ENCODE measurements around the gene RPL22.
A peak's percentile ranks its signal among the peaks of the same experiment; 100 is the strongest.

Gene RPL22

DNA sequence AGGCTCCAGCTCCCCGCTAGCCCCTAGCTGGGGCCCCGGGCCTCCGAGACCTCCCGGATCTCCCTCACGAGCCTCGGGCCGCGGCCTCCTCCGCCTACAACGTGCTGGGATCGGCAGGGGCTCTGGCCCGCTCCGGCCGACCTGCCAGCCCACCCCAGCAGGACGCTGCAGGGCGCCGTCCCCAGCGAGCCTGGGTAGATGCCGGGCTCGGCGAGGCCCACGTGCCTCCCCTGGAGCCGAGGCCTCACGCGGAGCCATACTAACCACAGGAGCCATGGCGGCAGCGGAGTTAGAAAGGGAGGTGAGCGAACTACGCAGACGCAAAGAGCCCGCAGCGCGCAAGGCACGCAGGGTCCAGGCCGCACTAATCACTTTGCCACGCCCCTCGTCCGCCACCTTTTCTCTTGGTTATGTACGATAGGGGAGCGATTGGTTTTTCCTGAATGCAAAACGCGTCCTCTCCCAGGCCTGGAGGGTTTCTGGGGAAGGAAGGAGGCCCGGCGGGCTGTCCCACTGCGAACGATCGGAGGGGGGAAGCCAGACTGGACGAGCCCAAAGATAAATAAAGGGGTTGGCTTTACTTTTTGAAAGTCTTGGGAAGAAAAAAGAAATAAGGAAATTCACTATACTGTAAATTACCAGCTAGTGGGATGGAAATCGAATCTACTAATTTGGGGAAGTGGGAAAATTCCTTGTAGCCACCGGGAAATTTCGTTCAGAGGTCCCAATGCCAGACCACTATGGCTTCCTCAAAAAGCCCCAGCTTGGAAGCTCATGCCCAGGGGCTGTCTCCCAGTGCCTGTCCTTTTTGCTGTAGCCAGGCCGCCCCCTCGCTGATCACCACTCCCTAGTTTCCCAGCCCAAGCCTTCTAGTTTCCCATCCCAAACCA, at the start of gene RPL22:
Gene RPL22, minus strand, starts transcription at position 298 of the 890 bp plus-strand sequence. Its CDS starts 22 bp downstream, at position 276.
- DNase-seq (ENCODE audit: extremely low read depth in 1 of 2, low read depth in 1 of 2): peak; percentile 92 to 94

DNA sequence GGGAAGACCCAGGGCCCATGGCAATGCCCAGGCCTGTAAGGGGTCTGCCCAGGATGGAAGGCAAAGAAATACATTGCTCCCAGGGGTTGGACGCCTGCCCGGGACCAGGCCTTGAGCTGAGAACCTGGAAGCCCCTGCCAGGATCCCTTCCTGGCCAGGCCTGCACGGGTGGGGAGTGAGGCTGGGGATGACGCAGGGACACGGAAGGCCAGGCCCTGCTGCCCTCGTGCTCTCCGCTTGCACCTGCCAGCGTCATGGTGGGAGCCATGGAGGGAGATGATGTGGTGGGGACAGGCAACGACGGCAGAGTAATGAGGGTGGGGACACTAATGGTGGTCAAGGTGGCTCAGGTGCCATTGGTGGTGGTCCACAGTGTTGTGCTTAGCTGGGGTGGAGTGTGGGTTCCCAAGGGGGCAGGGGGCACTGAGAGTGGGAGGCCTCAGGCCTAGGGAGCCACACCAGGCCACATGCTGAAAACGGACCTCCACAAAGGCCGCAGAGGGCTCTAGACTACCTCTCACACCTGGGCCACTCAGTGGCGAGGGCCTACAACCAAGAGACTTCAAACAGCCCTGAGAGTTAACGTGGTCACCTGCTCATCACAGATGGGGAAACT, 48.9 kb upstream of the RPL22 start:
- DNase-seq (ENCODE audit: extremely low read depth in 1 of 2, low read depth in 1 of 2): no peak

DNA sequence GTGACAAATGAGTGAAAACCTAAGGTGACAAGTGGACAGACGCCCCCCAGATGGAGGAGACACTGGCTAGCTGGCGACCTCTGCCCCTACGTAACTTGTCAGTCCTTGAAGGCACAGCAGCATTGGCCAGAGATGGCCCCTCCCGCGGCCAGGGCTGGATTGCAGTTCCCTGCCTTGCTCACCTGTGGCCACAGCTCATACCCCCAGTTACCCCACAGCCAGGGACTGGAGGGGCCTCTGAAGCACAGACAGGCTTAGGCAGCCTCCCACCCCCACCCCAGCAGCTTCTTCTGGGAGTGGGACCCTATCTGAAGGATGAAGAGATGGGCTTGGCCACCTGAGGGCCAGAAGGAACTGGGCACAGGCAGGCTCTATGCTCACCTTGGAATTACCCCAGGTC, 48.3 kb upstream of the RPL22 start:
- DNase-seq (ENCODE audit: extremely low read depth in 1 of 2, low read depth in 1 of 2): no peak

DNA sequence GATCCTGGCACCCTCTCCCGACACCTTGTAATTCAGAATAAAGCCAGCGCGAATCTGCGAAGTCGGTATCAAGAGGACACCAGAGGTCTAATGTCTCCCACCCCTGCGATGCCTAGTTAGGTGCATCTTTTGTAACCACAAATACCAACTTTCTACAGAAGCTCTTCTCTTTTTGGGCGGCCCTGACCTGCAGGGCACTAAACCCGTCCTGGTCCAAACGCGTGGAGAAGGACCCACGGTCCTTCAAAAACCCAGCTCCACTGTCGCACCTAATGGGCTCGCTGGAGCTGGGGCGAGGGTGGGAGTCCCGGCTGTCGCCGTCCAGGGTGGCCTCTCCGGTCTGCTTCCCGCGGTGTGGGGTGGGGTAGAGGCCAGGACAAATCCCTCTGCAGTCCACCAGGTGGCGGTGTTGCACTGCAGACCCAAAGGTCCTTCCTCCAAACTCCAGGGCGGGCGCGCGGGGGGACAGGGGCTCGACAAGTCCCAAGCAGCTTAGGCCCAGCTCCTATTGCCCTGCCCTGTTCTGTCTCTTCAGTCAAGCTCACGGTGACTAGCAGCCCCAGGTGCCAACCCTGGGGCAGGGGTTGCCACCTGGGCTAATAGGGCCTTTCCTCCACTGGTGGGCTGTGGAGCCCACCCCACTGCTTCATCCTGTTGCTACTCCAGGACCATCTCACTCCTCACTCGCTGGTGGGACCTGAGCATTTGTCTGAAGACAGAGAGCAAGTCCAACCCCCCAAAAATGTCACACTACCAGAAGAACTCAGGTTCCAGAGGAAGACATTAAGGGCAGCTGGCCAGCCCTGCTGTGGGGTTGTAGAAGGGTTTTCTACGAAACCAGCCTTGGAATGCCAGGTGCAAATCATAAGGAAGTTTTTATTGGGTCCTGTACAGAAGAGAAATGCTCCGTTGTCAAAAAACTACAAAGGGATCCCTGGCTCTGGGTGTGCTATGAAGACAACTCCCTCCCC, 47.4 kb upstream of the RPL22 start:
- peak; percentile 50 to 70 for DNase-seq (ENCODE audit: extremely low read depth in 1 of 2, low read depth in 1 of 2)

DNA sequence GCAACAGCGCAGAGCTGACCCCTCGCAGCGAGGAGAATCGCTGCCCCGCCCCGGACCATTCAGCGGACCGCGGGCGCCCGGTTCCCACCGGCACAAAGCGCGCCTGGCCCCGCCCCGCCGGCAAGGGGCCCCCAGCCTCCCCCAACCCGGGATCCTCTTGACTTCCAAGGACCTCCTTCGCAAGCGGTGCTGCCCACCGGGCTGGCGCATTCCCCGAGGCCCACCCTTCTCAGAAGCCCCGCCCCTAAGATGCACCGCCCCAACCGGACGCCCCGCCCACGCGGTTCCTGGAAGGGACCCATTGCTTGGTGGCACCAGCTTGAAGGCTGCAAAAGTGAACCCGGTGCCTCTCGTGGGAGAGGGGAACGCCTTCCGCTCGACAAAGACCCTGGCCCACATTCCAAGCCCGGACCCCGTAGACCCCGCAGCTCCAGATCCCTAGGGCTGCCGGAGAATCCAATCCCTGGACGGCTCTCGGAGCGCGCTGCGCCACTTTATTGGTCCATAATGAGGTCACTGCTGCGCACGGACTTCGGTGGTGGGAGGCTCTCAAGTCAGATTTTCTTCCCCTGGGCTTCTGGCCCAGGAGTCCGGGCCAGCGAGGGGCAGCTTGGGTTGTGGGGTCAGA, 46.6 kb upstream of the RPL22 start:
- no peak for DNase-seq (ENCODE audit: extremely low read depth in 1 of 2, low read depth in 1 of 2)

DNA sequence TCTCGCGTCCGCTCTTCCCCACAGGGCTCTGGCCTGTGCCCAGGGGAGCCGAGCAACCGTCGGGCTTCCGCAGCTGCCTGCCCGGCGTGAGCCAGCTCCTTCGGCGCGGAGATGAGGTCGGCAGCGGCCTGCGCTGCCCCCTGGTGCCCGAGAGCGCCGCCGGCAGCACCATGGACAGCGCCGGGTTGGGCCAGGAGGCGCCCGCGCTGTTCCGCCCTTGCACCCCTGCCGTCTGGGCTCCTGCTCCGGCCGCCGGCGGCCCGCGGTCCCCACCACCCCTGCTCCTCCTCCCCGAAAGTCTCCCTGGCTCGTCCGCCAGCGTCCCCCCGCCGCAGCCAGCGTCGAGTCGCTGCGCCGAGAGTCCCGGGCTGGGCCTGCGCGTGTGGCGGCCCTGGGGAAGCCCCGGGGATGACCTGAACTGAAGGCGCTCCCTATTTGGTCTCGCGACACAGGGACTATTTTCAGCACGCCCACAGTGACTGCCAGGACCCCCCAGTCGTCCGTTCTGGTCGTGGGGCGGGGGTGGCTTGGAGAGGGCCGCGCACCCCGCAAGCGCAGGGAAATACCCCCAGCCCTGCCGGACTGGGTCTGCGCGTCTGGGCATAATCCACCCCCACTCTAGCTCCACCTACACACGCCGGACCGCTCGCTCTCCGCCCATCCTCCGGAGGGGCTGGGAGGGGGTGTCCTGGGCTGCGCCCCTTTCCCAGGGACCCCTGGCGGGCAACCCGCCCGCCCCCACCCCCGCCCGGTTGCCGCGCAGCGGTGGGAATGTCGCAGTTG, 45.9 kb upstream of the RPL22 start:
- DNase-seq (ENCODE audit: extremely low read depth in 1 of 2, low read depth in 1 of 2): peak; percentile 54 to 69

DNA sequence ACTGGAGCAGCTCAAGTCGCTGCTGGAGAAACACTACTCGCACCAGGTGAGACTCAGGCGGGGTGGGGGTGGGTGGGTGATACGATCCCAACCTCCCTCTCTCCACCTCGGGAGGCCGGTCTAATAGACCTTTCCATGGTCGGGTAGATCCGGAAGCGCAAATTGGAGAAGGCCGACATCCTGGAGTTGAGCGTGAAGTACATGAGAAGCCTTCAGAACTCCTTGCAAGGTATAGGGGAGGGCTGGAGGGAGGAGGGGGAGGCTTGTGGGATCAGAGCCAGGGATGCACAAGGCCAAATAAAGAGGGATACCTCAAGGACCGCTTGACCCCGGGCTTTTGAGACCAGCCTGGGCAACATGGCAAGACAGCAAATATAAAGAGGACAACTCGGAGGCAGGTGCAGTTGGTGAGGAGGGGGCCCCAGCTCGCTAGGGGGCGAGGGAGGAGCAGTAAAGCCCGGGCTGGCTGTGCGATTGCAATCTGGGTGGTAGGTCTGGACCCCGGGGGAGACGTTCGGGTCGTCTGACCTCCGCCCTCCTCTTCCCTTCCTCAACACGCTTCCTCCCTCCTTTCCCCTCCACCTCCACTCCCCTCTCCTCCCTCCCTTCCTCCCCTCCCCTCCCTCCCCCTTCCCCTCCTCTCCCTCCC, 45.1 kb upstream of the RPL22 start:
- DNase-seq (ENCODE audit: extremely low read depth in 1 of 2, low read depth in 1 of 2): no peak

DNA sequence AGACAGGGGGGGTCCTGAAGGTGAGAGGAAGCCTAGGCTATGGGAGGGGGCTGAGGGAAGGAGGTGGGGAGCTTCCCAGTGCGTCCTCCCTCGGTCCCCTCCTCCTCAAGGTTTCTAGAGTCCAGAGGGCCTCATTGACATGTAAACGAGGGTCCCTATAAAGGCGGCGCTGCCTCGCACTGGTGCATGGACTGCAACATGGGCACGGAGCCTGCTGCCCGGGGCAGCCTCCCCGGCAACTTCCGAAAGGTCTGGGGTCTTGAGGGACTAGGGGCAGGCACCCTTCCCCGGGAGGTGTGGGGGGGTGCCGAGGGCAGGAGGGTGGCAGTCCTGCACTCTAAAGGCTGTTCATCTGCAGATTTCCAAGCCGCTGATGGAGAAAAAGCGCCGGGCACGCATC, 44.6 kb upstream of the RPL22 start, which contains the start of gene HES3:
Gene HES3, plus strand, starts transcription at position 187 of the 400 bp plus-strand sequence. Its CDS starts 187 bp downstream, at position 374.
- DNase-seq (ENCODE audit: extremely low read depth in 1 of 2, low read depth in 1 of 2): no peak

DNA sequence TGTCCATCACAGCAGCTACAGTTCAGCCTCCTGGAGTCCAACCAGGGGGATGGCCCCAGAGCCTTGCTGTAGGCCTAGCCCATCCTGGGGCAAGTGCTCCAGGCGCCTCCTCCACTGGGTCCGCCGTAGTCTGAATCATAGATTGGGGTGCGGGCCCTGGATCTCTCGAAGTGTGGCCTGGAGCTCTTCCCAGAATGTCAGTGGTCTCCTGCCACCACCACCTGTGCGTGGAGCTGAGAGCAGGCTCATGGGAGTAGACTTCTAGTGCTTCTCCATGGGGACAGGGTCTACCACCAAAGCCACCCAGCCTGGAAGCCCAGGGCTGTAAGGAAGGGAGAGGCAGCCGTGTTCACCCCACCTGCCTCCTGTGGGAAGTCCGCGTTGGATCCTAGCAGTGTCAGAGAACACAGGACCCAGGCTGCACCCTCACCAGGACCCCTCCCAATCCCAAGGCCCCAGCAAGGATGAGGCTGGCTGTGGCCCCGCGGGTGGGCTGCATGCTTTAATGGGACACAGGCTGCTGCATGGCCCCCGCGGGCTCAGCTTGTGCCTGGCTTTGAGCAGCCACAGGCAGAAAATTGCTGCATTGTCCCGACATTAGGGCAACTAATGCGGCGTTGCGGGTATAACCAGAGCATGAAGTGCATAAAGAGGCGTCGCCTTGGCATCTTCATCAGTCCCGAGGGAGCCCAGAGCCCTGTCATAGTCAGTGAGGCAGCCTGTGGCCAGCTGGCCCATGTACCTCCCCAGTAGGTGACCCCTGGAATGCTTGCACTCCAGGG, 43.8 kb upstream of the RPL22 start:
- DNase-seq (ENCODE audit: extremely low read depth in 1 of 2, low read depth in 1 of 2): no peak

DNA sequence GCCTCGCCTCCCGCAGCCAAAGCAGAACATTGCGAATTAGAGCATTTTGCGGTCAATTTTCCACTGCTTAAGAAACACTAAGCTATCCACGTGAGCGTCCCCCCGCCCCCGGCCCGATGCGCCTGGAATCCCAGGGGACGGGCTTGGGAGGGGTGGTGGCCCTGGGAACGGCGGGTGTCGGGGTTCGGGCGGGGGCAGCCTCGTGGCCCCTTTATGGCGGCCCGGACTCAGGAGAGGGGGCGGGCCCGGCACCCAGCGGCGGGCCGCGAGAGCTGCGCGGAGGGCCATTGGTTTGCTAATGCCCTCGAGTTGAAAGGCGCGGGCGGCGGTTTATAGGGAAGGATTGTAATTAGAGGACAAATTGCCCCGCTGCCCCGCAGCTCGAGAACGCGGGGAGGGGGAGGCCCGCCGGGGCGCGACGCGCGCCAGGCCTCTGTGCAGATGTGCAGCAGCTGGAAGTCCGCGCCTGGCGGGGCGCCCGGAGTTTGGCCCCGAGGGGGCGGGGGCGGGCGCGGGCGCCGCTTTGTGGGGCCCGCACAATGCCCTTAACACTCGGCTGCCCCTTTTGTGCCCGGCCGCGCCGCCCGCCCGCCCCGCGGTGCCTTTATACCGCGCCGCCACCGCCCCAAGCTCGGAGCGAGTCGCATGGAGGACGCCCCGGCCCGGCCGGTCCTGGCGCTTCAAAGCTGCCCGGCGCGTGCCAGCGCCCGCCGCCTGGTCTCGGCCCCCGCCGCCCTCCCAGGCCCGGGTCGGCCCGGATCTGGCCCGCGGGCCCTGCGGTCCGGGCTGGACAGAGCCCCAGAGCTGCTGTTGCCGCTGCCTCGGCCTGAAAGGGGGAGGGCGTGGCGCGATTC, 42.7 kb upstream of the RPL22 start:
- no peak for DNase-seq (ENCODE audit: extremely low read depth in 1 of 2, low read depth in 1 of 2)

DNA sequence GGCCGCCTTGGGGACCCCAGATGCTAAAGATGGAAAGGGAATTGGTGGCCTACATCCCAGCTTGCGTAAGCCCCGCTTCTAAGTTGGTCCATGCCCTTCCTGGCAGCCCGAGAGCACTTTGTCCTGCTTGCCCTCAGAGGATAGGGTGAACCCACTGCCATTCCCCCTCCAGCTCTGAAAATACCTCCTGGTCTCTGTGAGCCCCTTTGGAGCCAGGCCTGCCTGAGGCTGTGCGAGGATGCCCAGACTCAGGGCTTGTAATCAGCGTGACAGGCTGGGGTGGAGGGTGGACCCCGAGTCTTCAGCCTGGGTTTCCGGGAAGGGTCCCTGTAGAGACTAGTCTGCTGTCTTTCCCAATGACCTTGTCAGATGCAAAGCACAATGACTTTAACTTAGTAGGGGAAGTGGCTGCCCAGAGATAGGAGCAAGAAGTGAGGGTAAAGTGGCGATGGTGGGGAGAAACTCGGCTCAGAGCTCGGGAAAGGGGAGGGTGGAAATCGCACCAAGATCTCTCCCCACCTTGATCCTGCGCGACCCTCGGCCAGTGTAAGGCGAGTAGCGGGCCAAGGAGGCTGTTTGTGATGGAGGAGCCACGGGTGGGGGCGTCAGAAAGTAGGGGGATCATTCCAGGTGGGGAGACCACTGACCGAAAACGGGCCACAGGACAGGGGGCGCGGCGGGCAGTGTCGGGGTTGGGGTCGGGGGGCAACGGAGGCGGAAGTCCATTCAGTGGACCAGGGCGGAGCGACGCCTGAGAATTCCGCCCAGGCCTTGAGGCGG, 41.9 kb upstream of the RPL22 start:
- no peak for DNase-seq (ENCODE audit: extremely low read depth in 1 of 2, low read depth in 1 of 2)

DNA sequence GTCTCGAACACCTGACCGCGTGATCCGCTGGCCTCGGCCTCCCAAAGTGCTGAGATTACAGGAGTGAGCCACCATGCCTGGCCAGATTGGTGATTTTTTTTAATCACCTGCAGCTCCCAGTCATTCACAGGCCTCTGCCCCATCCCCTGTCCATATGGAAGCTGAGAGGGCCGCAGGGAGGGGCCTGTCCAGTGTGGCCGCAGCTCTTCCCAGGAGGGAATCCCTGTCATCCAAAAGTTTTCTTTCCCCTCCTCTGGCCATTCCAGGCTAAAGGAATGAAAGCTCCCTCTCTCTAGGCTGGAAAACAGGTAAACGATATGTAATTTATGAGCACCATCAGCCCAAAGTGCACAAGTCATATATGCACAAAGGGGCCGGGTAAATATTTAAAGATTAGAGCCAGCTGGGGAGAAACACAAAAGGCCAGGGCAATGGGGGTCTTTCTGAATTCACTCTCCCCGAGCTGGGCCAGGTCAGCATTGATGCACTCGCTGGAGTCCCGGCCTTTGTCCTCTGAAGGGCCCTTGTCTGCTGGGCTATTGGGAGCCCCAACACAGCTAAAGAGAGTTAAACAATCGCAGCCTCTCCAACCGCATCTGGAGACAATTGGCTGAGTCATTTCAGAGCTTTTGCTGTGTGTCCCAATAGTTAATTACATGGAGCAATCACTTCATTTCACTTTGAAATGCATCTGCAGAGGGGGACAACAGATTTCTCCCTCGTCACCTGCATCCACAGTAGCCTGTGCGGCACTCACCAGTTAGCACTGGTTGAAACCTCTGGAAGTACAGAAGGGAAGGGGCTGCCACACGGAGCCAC, 40.8 kb upstream of the RPL22 start:
- DNase-seq (ENCODE audit: extremely low read depth in 1 of 2, low read depth in 1 of 2): no peak

DNA sequence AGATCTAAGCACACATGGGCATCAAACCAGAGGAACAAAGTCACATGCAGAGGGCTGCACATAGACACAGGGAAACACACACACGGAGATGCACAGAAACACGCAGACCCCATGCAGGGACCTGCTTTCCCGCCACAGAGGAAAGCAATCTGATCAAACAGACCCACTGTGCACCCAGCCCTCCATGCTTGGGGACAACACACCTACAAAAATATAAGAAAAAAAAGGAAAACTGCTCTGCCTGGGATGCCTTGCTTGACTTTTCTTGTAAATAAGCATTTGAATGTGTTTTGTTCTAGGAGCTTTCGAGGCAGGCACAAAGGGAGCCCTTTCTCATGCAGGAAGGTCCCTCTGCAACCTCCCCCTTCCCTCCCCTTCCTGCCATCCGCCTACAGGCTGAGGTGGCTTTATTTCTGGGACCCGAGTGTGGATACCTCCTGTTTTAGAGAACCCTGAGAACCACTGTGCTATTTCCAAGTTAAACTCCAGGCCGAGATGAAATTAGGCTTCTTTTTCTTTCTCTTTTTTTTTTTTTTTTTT, 39.9 kb upstream of the RPL22 start:
- no peak for DNase-seq (ENCODE audit: extremely low read depth in 1 of 2, low read depth in 1 of 2)

DNA sequence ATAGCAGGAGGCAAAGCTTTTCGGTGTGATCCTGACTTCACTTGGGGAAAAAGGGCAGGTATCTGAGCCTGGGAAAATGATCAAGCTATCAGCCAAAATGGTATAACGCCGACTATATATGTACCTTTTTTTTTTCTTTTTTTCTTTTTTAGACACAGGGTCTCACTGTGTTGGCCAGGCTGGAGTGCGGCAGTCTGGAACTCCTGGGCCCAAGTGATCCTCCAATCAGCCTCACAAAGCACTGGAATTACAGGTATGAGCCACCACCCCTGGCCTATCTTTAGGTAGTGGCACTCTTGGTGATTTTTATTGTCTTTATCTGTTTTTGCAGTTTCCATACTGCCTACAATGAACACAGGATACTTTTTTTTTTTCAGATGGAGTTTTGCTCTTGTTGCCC, 37.7 kb upstream of the RPL22 start:
- no peak for DNase-seq (ENCODE audit: extremely low read depth in 1 of 2, low read depth in 1 of 2)

DNA sequence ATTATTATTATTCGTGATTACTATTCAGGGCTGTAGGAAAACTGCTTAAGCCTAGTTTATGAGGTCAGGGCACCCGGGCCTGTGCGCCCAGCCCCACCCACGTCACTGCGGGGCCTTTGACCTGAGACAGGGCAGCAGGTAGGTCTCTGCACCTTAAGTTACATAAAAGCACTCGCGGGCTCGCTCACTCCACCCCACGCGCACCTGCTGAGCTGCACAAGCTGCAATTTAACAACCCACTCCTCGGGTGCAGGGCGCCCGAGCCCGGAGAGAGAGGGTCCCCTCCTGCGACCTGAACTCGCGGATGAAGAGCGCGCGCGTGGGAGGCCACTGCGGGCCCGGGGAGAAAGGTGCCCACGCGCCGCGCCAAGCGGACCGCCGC, 35.9 kb upstream of the RPL22 start:
- no peak for DNase-seq (ENCODE audit: extremely low read depth in 1 of 2, low read depth in 1 of 2)

All from activated CD8-positive, alpha-beta memory T cell treated with anti-CD3 and anti-CD28 coated beads for 1 hour (primary cell).